Karpas-422 (cell line): ENCODE results near the gene POGLUT2. TPM values are rescaled to one million over a fixed set of nuclear protein-coding genes. Genes with fewer than 3 reads are reported as not detected.

ENCODE experiments used
- DNase-seq: peaks from one replicate; pipeline ENCODE4 v3.0.0-alpha.2; 2015
- H2AFZ ChIP-seq: fragments of 200-600 bp; sonication (generic); 2 replicates; pipeline ENCODE4 v1.6.1; 2014; ENCODE audit warnings: antibody characterized with exemption, low read length, mixed read lengths
- H3K27ac ChIP-seq: fragments of 200-600 bp; sonication (generic); 2 replicates; pipeline ENCODE4 v1.5.1; 2014; ENCODE audit warnings: mild to moderate bottlenecking, low read length, moderate library complexity
- H3K27me3 ChIP-seq: fragments of 200-600 bp; sonication (generic); 2 replicates; pipeline ENCODE4 v1.6.1; 2014; ENCODE audit warnings: low read length, mixed read lengths
- H3K36me3 ChIP-seq: fragments of 200-600 bp; sonication (generic); 2 replicates; pipeline ENCODE4 v1.6.1; 2014; ENCODE audit warnings: low read length, mixed read lengths; ENCODE audit not compliant: insufficient read depth
- H3K4me1 ChIP-seq: fragments of 200-600 bp; sonication (generic); 2 replicates; pipeline ENCODE4 v1.6.1; 2014; ENCODE audit warnings: mild to moderate bottlenecking, low read length, mixed read lengths
- H3K4me2 ChIP-seq: fragments of 200-600 bp; sonication (generic); 2 replicates; pipeline ENCODE4 v1.6.1; 2014; ENCODE audit warnings: low read length, low read depth, mild to moderate bottlenecking; ENCODE audit not compliant: poor library complexity, severe bottlenecking
- H3K4me3 ChIP-seq: fragments of 200-600 bp; sonication (generic); 2 replicates; pipeline ENCODE4 v1.5.1; 2014; ENCODE audit warnings: mild to moderate bottlenecking, antibody characterized with exemption, low read length, mixed read lengths
- H3K79me2 ChIP-seq: fragments of 200-600 bp; sonication (generic); 2 replicates; pipeline ENCODE4 v1.6.1; 2014; ENCODE audit warnings: mild to moderate bottlenecking, low read length, mixed read lengths
- H3K9ac ChIP-seq: fragments of 200-600 bp; sonication (generic); 2 replicates; pipeline ENCODE4 v1.6.0; 2014; ENCODE audit warnings: low read length
- H3K9me2 ChIP-seq: fragments of 200-600 bp; sonication (generic), shearing (Covaris generic); replicated peaks from 2 replicates; pipeline ENCODE4 v1.6.0; 2014; ENCODE audit warnings: mild to moderate bottlenecking, low read length, moderate library complexity; ENCODE audit not compliant: insufficient read depth
- H3K9me3 ChIP-seq: fragments of 300-700, 200-600 bp; sonication (generic); 2 replicates; pipeline ENCODE4 v1.6.1; 2014; ENCODE audit warnings: low read length, mixed read lengths
- H4K20me1 ChIP-seq: fragments of 200-600 bp; sonication (generic); 2 replicates; pipeline ENCODE4 v1.6.1; 2014; ENCODE audit warnings: mild to moderate bottlenecking, antibody characterized with exemption, low read length, low read depth; ENCODE audit not compliant: insufficient read depth
- total RNA-seq: library from RNA; depleted of rRNA; stranded (reverse); fragments of >200 nt; shearing (Covaris generic); gene quantifications from 2 replicates; pipeline ENCODE4 v1.2.3, GENCODE V29; 2014; ENCODE audit warnings: low replicate concordance; rRNA removed

POGLUT2 gene
- total RNA-seq, result not detected in 2 replicates

DNA sequence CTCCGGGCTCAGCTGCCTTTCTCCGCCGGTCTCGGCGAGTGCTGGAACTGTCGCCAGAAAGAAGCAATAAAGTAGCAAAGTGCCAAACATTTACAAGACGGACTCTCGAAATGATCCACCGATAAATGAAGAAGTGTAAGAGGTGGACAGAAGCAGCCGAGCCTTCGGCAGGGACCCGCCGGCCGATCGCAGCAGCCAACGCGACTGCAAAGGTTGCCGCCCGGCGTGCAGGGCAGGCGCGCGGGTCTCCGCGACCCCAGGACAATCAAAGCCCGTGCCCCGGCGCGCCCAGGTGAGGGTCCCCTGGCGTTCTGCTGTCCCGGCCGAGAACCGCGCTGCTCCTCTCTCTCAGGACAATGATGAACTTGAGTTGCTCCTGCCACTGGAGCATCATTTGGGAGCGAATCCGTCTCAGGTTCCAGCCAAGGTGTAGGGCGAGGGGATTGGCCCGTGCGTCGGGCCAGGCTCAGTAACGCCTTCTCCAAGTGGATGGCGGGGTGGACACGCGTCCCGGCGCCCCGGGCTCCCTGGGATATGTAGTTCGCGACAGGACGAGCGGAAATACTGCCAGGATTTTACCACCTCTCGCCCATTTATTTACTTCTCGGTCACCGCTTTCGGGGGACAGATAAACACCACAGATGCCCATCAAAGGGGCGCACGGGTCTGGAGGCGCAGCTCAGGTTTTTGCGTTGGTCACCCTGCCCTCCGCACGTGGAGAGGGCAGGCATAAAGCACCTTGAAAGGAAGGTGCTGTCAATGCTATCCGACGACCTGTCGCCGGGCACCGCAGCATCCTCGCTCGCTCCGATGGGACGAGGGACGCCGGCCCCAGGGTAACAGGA, at the start of gene POGLUT2, which contains the start of gene BIVM:
TSS of gene POGLUT2 (minus strand) at position 396 of the 845 bp plus-strand sequence. CDS start at position 90, 306 bp downstream.
TSS of gene BIVM (plus strand) at position 539 of the 845 bp plus-strand sequence. CDS start 8,149 bp downstream, outside the sequence.
- H4K20me1 ChIP-seq, result no peaks in the 10 kb centered on the region
- no peaks in the 10 kb centered on the region for H3K9me3 ChIP-seq
- H3K27ac ChIP-seq, result no peak within 1 kb of the TSS
- no peaks in the 10 kb centered on the region for H3K27me3 ChIP-seq
- no peak for DNase-seq
- no peaks in the 10 kb centered on the region for H3K79me2 ChIP-seq
- H3K4me3 ChIP-seq, result no peak within 1 kb of the TSS
- H3K4me2 ChIP-seq, result no peak within 1 kb of the TSS
- no peaks in the 10 kb centered on the region for H3K9me2 ChIP-seq
- no peaks in the 10 kb centered on the region for H3K36me3 ChIP-seq
- H3K4me1 ChIP-seq, result no peaks in the 10 kb centered on the region
- H3K9ac ChIP-seq, result no peak within 1 kb of the TSS
- H2AFZ ChIP-seq, result no peak within 1 kb of the TSS

DNA sequence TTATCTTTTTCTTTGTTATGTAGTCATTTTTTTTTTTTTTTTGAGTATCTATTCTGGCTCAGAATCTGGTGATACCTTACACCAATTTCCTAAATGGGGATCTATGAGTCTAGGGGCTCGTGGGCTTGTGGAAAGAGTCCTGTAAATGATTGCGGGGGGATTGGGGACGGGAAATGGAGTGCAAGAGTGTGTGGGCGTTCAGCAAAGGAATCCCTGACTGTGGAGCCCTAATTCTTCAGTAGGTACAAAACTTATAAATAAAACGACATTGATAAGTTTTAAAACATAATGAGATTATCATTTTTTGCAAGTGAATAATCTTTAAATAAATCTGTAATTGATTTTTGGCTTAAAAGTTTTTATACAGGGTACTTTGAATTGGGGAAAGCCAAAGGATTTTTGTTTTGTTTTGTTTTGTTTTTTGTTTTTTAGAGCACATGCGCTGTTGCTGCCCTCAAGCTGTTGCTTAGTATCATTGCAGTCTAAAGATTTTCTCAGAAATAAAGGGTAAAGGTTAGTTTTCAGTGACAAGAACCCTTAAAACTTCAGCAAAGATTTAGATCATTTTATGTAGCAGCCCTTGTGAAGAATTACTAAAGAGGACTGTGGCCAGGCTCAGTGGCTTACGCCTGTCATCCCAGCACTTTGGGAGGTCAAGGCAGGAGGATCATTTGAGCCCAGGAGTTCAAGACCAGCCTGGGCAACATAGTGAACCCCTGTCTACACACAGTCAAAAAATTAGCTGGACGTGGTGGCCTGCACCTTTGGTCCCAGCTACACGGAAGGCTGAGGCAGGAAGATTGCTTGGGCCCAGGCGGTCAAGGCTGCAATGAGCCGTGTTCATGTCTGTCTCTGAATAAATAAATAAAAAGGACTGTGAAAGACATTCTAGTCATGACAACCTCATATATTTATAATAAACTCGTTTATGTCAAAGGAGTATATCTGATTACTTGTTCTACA, 48.8 kb upstream of the POGLUT2 start:
- Histone ChIP-seq H3K27ac (peak overlapping the region; percentile 97), H3K4me1 (peaks cover 24% of the 10 kb centered on the region), H3K4me2 (peak overlapping the region; percentile 90), H3K27me3 (no peaks in the 10 kb centered on the region), H4K20me1 (no peaks in the 10 kb centered on the region), H2AFZ (no peak overlapping the region), H3K79me2 (peaks cover 52% of the 10 kb centered on the region), H3K9me2 (no peaks in the 10 kb centered on the region), H3K4me3 (peak overlapping the region; percentile 97), H3K9ac (peak overlapping the region; percentile 99), H3K9me3 (no peaks in the 10 kb centered on the region), H3K36me3 (no peaks in the 10 kb centered on the region)
- peak; percentile 81 for DNase-seq

DNA sequence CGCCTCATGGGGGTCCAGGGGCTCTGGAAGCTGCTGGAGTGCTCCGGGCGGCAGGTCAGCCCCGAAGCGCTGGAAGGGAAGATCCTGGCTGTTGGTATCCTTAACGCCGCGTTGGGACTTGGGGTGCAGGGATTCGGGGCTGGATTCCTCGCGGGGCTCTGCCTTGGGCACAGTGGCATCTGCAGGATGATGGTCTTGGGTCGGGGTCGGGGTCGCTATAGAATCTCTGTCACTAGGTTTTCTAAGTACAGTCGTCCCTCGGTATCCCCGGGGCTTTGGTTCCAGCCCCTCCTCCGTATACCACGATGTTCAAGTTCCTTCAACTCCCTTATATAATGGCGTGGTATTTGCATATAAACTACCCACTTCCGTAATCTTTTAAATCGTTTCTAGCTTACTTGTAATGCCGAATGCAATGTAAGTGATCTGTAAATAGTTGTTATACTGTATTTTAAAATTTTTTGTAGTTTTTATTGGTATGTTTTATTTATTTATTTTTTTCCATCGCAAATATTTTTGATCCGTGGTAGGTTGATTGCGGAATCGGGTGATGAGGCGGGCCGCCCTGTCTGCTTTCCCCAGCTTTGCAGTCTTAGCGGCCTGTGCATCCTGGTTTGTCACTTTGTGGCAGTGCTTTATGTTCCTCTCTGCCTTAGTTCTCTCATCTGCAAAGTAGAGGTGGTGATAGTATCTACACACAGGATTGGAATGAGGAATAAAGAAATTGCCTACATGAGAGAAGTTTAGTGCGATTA, 47.7 kb upstream of the POGLUT2 start:
- DNase-seq, result peak; percentile 95
- Histone ChIP-seq H3K4me3 (peak overlapping the region; percentile 97), H3K79me2 (peaks cover 46% of the 10 kb centered on the region), H3K9me2 (no peaks in the 10 kb centered on the region), H3K27ac (peak overlapping the region; percentile 97), H3K27me3 (no peaks in the 10 kb centered on the region), H3K9me3 (no peaks in the 10 kb centered on the region), H3K4me1 (peaks cover 24% of the 10 kb centered on the region), H3K9ac (peak overlapping the region; percentile 99), H4K20me1 (no peaks in the 10 kb centered on the region), H3K36me3 (no peaks in the 10 kb centered on the region), H2AFZ (peak overlapping the region; percentile 88; the same call in 1 of the 2 replicates), H3K4me2 (peak overlapping the region; percentile 90)

DNA sequence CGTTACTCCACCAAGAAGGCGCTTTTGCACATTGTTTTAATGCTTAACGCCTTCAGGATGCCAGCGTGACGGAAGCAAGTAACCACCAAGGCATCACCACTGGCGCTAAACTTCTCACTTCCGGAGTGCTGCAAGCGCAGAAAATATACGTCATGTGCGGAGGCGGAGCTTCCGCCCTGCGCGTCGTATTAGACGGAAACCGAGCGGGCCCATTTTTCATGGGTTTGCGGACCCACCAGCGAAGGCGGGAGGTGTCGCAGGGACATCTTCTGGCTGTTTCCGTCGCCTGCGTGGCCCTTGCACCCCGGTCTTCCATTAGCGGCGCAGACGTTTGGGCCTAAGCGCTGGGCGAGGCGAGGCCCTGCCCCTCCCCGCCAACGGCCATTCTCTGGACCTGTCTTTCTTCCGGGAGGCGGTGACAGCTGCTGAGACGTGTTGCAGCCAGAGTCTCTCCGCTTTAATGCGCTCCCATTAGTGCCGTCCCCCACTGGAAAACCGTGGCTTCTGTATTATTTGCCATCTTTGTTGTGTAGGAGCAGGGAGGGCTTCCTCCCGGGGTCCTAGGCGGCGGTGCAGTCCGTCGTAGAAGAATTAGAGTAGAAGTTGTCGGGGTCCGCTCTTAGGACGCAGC, 47.0 kb upstream of the POGLUT2 start, which contains the start of gene ERCC5:
TSS of gene ERCC5 (plus strand) at position 403 of the 631 bp plus-strand sequence. CDS start 235 bp downstream, outside the sequence.
- Histone ChIP-seq H4K20me1 (no peaks in the 10 kb centered on the region), H3K4me3 (peak within 1 kb of the TSS; percentile 97), H3K79me2 (peaks cover 46% of the 10 kb centered on the region)

DNA sequence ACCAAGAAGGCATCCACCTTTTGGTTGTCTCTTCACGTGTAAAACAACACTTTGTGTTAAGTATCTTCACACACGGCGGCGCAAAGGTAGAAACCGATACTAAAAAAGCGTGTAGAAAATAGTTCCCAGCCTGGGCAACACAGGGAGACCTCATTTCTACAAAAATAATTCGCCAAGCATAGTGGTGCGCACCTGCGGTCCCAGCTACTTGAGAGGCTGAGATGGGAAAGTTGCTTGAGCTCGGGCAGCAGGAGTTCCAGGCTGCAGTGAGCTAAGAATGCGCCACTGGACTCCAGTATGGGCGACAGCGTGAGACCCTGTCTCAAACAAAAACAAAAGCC, 46.5 kb upstream of the POGLUT2 start:
- peak overlapping the region; percentile 90 for H3K4me2 ChIP-seq
- H3K9ac ChIP-seq, result peak overlapping the region; percentile 99
- peaks cover 24% of the 10 kb centered on the region for H3K4me1 ChIP-seq
- peak overlapping the region; percentile 97 for H3K27ac ChIP-seq
- H3K79me2 ChIP-seq, result peaks cover 41% of the 10 kb centered on the region
- no peak overlapping the region for H2AFZ ChIP-seq
- H3K9me2 ChIP-seq, result no peaks in the 10 kb centered on the region
- no peaks in the 10 kb centered on the region for H3K36me3 ChIP-seq
- H3K9me3 ChIP-seq, result no peaks in the 10 kb centered on the region
- DNase-seq, result no peak
- peak overlapping the region; percentile 97 for H3K4me3 ChIP-seq
- H3K27me3 ChIP-seq, result no peaks in the 10 kb centered on the region
- H4K20me1 ChIP-seq, result no peaks in the 10 kb centered on the region

More for the DNA sequence above, 47.0 kb upstream of the POGLUT2 start, which contains the start of gene ERCC5:
- no peaks in the 10 kb centered on the region for H3K36me3 ChIP-seq
- peaks cover 24% of the 10 kb centered on the region for H3K4me1 ChIP-seq
- peak within 1 kb of the TSS; percentile 99 for H3K9ac ChIP-seq
- no peaks in the 10 kb centered on the region for H3K9me2 ChIP-seq
- peak within 1 kb of the TSS; percentile 90 for H3K4me2 ChIP-seq
- no peaks in the 10 kb centered on the region for H3K27me3 ChIP-seq
- H3K27ac ChIP-seq, result peak within 1 kb of the TSS; percentile 97
- H3K9me3 ChIP-seq, result no peaks in the 10 kb centered on the region
- peak within 1 kb of the TSS; percentile 88; the same call in 1 of the 2 replicates for H2AFZ ChIP-seq
- DNase-seq, result peak; percentile 99

DNA sequence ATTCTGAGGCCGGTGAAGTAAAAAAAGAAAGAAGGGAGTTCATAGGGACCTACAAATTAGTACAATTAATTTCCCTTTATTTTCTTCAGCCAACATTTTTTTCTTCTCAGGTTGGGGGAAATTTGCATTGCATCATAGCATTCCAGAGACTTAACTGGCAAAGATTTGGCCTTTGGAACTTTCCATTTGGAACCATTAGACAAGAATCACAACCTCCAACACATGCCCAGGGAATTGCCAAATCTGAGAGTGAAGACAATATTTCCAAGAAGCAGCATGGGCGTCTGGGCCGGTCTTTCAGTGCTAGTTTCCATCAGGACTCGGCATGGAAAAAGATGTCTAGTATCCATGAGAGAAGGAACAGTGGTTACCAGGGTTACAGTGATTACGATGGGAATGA, 40.7 kb upstream of the POGLUT2 start:
- no peaks in the 10 kb centered on the region for H3K9me2 ChIP-seq
- no peaks in the 10 kb centered on the region for H3K27me3 ChIP-seq
- H3K4me1 ChIP-seq, result peaks cover 2% of the 10 kb centered on the region
- H3K9ac ChIP-seq, result no peak overlapping the region
- no peak overlapping the region for H2AFZ ChIP-seq
- no peaks in the 10 kb centered on the region for H4K20me1 ChIP-seq
- no peak overlapping the region for H3K4me3 ChIP-seq
- no peak for DNase-seq
- H3K79me2 ChIP-seq, result no peaks in the 10 kb centered on the region
- no peak overlapping the region for H3K27ac ChIP-seq
- H3K36me3 ChIP-seq, result no peaks in the 10 kb centered on the region
- no peaks in the 10 kb centered on the region for H3K9me3 ChIP-seq
- no peak overlapping the region for H3K4me2 ChIP-seq

DNA sequence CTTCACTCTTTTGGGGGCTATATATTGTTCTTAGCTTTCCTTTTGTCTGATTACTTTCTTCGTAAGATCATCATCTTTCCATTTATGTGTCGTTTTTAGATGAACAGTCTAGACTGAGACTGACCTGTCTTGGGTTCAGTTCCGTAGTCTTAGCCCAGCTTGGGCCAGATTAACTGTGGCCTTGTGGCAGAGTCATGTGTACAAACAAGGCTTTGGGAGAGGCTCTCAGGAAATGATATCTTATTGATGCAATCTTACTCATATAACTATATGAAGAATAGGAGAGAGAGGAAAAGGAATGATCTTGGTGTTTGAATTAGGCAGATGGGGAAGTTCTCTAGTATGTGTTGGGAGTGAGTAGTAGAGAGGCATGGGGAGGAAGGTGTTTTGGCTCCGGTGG, 40.2 kb upstream of the POGLUT2 start:
- Histone ChIP-seq H3K9me2 (no peaks in the 10 kb centered on the region), H3K27ac (no peak overlapping the region), H3K4me2 (no peak overlapping the region), H3K79me2 (no peaks in the 10 kb centered on the region), H3K36me3 (no peaks in the 10 kb centered on the region), H2AFZ (no peak overlapping the region), H3K9ac (no peak overlapping the region), H4K20me1 (no peaks in the 10 kb centered on the region), H3K9me3 (no peaks in the 10 kb centered on the region), H3K4me3 (no peak overlapping the region), H3K4me1 (no peaks in the 10 kb centered on the region), H3K27me3 (no peaks in the 10 kb centered on the region)
- DNase-seq, result no peak
